GM18519 (cell line): ENCODE data around the gene FANCI.

ENCODE experiments used
- ATAC-seq: cut with Tn5 transposase; IDR thresholded peaks from one replicate; pipeline ENCODE4 v1.9.1; 2021; ENCODE audit warnings: mild to moderate bottlenecking, moderate library complexity; ENCODE audit not compliant: unreplicated experiment, low FRiP score

Gene FANCI

GRCh38 chr15:89243691-89244573, at the start of gene FANCI:
FANCI (plus strand) TSS chr15:89243979; CDS start chr15:89247648, 3,669 bp downstream.
- peak; percentile 79 for ATAC-seq

GRCh38 chr15:89194608-89195007, 49.2 kb upstream of the FANCI start:
- no peak for ATAC-seq

- ATAC-seq: no peak
Measured at GRCh38 chr15:89195836-89196235, 47.9 kb upstream of the FANCI start.

- no peak for ATAC-seq
Measured at GRCh38 chr15:89196241-89196640, 47.5 kb upstream of the FANCI start.

- no peak for ATAC-seq
Measured at GRCh38 chr15:89196994-89197393, 46.8 kb upstream of the FANCI start.

- no peak for ATAC-seq
Measured at GRCh38 chr15:89197503-89197971, 46.2 kb upstream of the FANCI start.

GRCh38 chr15:89198196-89198595, 45.6 kb upstream of the FANCI start:
- no peak for ATAC-seq

GRCh38 chr15:89198934-89199333, 44.8 kb upstream of the FANCI start:
- no peak for ATAC-seq

- no peak for ATAC-seq
Measured at GRCh38 chr15:89199746-89200145, 44.0 kb upstream of the FANCI start.

- ATAC-seq: no peak
Measured at GRCh38 chr15:89200182-89200581, 43.6 kb upstream of the FANCI start.

- no peak for ATAC-seq
Measured at GRCh38 chr15:89201465-89202005, 42.2 kb upstream of the FANCI start.

- no peak for ATAC-seq
Measured at GRCh38 chr15:89203705-89204273, 40.0 kb upstream of the FANCI start.

GRCh38 chr15:89205991-89206585, 37.7 kb upstream of the FANCI start:
- ATAC-seq: no peak

- no peak for ATAC-seq
Measured at GRCh38 chr15:89206908-89207331, 36.9 kb upstream of the FANCI start.

GRCh38 chr15:89208256-89208655, 35.5 kb upstream of the FANCI start:
- ATAC-seq: no peak

GRCh38 chr15:89209057-89209456, 34.7 kb upstream of the FANCI start:
- ATAC-seq: no peak

- ATAC-seq: no peak
Measured at GRCh38 chr15:89211678-89212170, 32.1 kb upstream of the FANCI start.

GRCh38 chr15:89215627-89216026, 28.2 kb upstream of the FANCI start:
- ATAC-seq: no peak

- no peak for ATAC-seq
Measured at GRCh38 chr15:89217031-89217430, 26.7 kb upstream of the FANCI start.

- ATAC-seq: no peak
Measured at GRCh38 chr15:89217686-89218376, 25.9 kb upstream of the FANCI start.
